ENCODE data around the gene KCNK18.
"Not testable (repeated sequence)": the region's sequence is repeated elsewhere in the genome, so short reads cannot be mapped to it uniquely, and the experiment has no call there.

Gene KCNK18

GRCh38 chr10:117216611-117217195 lies 19.4 kb downstream of the KCNK18 start:
- Histone ChIP-seq H3K9ac (ENCODE audit: low read length) (no peak overlapping the region), H3K4me3 (ENCODE audit: low read length) (peak overlapping the region; percentile 63)

GRCh38 chr10:117217196-117217761 lies 20.0 kb downstream of the KCNK18 start:
- Histone ChIP-seq H3K4me1 (ENCODE audit: control insufficient read depth, insufficient read depth, low read length) (peaks cover 4% of the 10 kb centered on the region), H3K27me3 (ENCODE audit: control insufficient read depth, insufficient read depth, low read length) (peaks cover 10% of the 10 kb centered on the region), H3K27ac (ENCODE audit: low read depth, low read length) (no peak overlapping the region), H3K36me3 (ENCODE audit: control insufficient read depth, insufficient read depth, low read length) (no peaks in the 10 kb centered on the region), H3K4me3 (ENCODE audit: low read length) (peak overlapping the region; percentile 63), H3K9ac (ENCODE audit: low read length) (no peak overlapping the region)

More at GRCh38 chr10:117216611-117217195, 19.4 kb downstream of the KCNK18 start:
- Histone ChIP-seq H3K27ac (ENCODE audit: low read depth, low read length) (no peak overlapping the region), H3K36me3 (ENCODE audit: control insufficient read depth, insufficient read depth, low read length) (no peaks in the 10 kb centered on the region), H3K27me3 (ENCODE audit: control insufficient read depth, insufficient read depth, low read length) (peaks cover 10% of the 10 kb centered on the region), H3K4me1 (ENCODE audit: control insufficient read depth, insufficient read depth, low read length) (peaks cover 4% of the 10 kb centered on the region)

- peaks cover 10% of the 10 kb centered on the region for H3K27me3 ChIP-seq (ENCODE audit: control insufficient read depth, insufficient read depth, low read length)
- peaks cover 4% of the 10 kb centered on the region for H3K4me1 ChIP-seq (ENCODE audit: control insufficient read depth, insufficient read depth, low read length)
- H3K36me3 ChIP-seq (ENCODE audit: control insufficient read depth, insufficient read depth, low read length) = no peaks in the 10 kb centered on the region
- H3K4me3 ChIP-seq (ENCODE audit: low read length) = no peak overlapping the region
- H3K27ac ChIP-seq (ENCODE audit: low read depth, low read length) = no peak overlapping the region
- no peak overlapping the region for H3K9ac ChIP-seq (ENCODE audit: low read length)
Measured at GRCh38 chr10:117218654-117219053, 21.4 kb downstream of the KCNK18 start.

GRCh38 chr10:117221156-117221711 lies 23.9 kb downstream of the KCNK18 start:
- no peak overlapping the region for H3K4me3 ChIP-seq (ENCODE audit: low read length)
- no peaks in the 10 kb centered on the region for H3K36me3 ChIP-seq (ENCODE audit: control insufficient read depth, insufficient read depth, low read length)
- no peak overlapping the region for H3K9ac ChIP-seq (ENCODE audit: low read length)
- no peak overlapping the region for H3K27ac ChIP-seq (ENCODE audit: low read depth, low read length)
- peaks cover 4% of the 10 kb centered on the region for H3K4me1 ChIP-seq (ENCODE audit: control insufficient read depth, insufficient read depth, low read length)
- H3K27me3 ChIP-seq (ENCODE audit: control insufficient read depth, insufficient read depth, low read length) = peaks cover 4% of the 10 kb centered on the region

GRCh38 chr10:117222552-117222951 lies 25.3 kb downstream of the KCNK18 start:
- Histone ChIP-seq H3K4me3 (ENCODE audit: low read length) (no peak overlapping the region), H3K9ac (ENCODE audit: low read length) (no peak overlapping the region), H3K4me1 (ENCODE audit: control insufficient read depth, insufficient read depth, low read length) (no peaks in the 10 kb centered on the region), H3K27me3 (ENCODE audit: control insufficient read depth, insufficient read depth, low read length) (peaks cover 2% of the 10 kb centered on the region), H3K36me3 (ENCODE audit: control insufficient read depth, insufficient read depth, low read length) (no peaks in the 10 kb centered on the region), H3K27ac (ENCODE audit: low read depth, low read length) (no peak overlapping the region)

- Histone ChIP-seq H3K27me3 (ENCODE audit: control insufficient read depth, insufficient read depth, low read length) (no peaks in the 10 kb centered on the region), H3K27ac (ENCODE audit: low read depth, low read length) (no peak overlapping the region), H3K4me1 (ENCODE audit: control insufficient read depth, insufficient read depth, low read length) (no peaks in the 10 kb centered on the region), H3K9ac (ENCODE audit: low read length) (no peak overlapping the region), H3K4me3 (ENCODE audit: low read length) (no peak overlapping the region), H3K36me3 (ENCODE audit: control insufficient read depth, insufficient read depth, low read length) (no peaks in the 10 kb centered on the region)
Measured at GRCh38 chr10:117222976-117223692, 25.8 kb downstream of the KCNK18 start.

- H3K27ac ChIP-seq (ENCODE audit: low read depth, low read length) = no peak overlapping the region
- no peaks in the 10 kb centered on the region for H3K36me3 ChIP-seq (ENCODE audit: control insufficient read depth, insufficient read depth, low read length)
- no peak overlapping the region for H3K9ac ChIP-seq (ENCODE audit: low read length)
- H3K4me3 ChIP-seq (ENCODE audit: low read length) = no peak overlapping the region
- no peaks in the 10 kb centered on the region for H3K27me3 ChIP-seq (ENCODE audit: control insufficient read depth, insufficient read depth, low read length)
- no peaks in the 10 kb centered on the region for H3K4me1 ChIP-seq (ENCODE audit: control insufficient read depth, insufficient read depth, low read length)
Measured at GRCh38 chr10:117223693-117224430, 26.6 kb downstream of the KCNK18 start.

- Histone ChIP-seq H3K4me1 (ENCODE audit: control insufficient read depth, insufficient read depth, low read length) (no peaks in the 10 kb centered on the region), H3K4me3 (ENCODE audit: low read length) (no peak overlapping the region), H3K27ac (ENCODE audit: low read depth, low read length) (no peak overlapping the region), H3K27me3 (ENCODE audit: control insufficient read depth, insufficient read depth, low read length) (no peaks in the 10 kb centered on the region), H3K36me3 (ENCODE audit: control insufficient read depth, insufficient read depth, low read length) (no peaks in the 10 kb centered on the region), H3K9ac (ENCODE audit: low read length) (no peak overlapping the region)
Measured at GRCh38 chr10:117224881-117225280, 27.6 kb downstream of the KCNK18 start.

GRCh38 chr10:117226813-117227451 lies 29.6 kb downstream of the KCNK18 start:
- H3K4me1 ChIP-seq (ENCODE audit: control insufficient read depth, insufficient read depth, low read length) = no peaks in the 10 kb centered on the region
- no peaks in the 10 kb centered on the region for H3K27me3 ChIP-seq (ENCODE audit: control insufficient read depth, insufficient read depth, low read length)
- no peak overlapping the region for H3K27ac ChIP-seq (ENCODE audit: low read depth, low read length)
- no peaks in the 10 kb centered on the region for H3K36me3 ChIP-seq (ENCODE audit: control insufficient read depth, insufficient read depth, low read length)
- no peak overlapping the region for H3K4me3 ChIP-seq (ENCODE audit: low read length)
- no peak overlapping the region for H3K9ac ChIP-seq (ENCODE audit: low read length)

GRCh38 chr10:117228210-117228609 lies 30.9 kb downstream of the KCNK18 start:
- Histone ChIP-seq H3K27ac (ENCODE audit: low read depth, low read length) (no peak overlapping the region), H3K27me3 (ENCODE audit: control insufficient read depth, insufficient read depth, low read length) (no peaks in the 10 kb centered on the region), H3K4me3 (ENCODE audit: low read length) (no peak overlapping the region), H3K36me3 (ENCODE audit: control insufficient read depth, insufficient read depth, low read length) (no peaks in the 10 kb centered on the region), H3K4me1 (ENCODE audit: control insufficient read depth, insufficient read depth, low read length) (no peaks in the 10 kb centered on the region), H3K9ac (ENCODE audit: low read length) (no peak overlapping the region)

GRCh38 chr10:117230107-117230506 lies 32.8 kb downstream of the KCNK18 start:
- not testable (repeated sequence) for H3K9ac ChIP-seq (ENCODE audit: low read length); H3K4me3 ChIP-seq (ENCODE audit: low read length); H3K36me3 ChIP-seq (ENCODE audit: control insufficient read depth, insufficient read depth, low read length); H3K27me3 ChIP-seq (ENCODE audit: control insufficient read depth, insufficient read depth, low read length); H3K27ac ChIP-seq (ENCODE audit: low read depth, low read length); H3K4me1 ChIP-seq (ENCODE audit: control insufficient read depth, insufficient read depth, low read length)

Measured in rectal smooth muscle tissue (tissue), 1 donor.